Measurements from ENCODE around the gene SRSF5. TPM values are rescaled to one million over a fixed set of nuclear protein-coding genes. Genes with fewer than 3 reads are reported as not detected.
A peak's percentile ranks its signal among the peaks of the same experiment; 100 is the strongest.

SRSF5 gene
- total and polyA plus RNA-seq, 2 of the 13 experiments (the other 11 are each of a cell fraction or from before 2014, with no cell fraction given), result 189 to 277 TPM

- 9% methylated on average over 4 of the region's 4 CpGs for WGBS (ENCODE audit: low lambda C conversion rate)
- FAIRE-seq, result no peak
Measured at GRCh38 chr14:69720912-69721311, 46.0 kb upstream of the SRSF5 start.

GRCh38 chr14:69726761-69727511 is 40.0 kb upstream of the SRSF5 start:
- peaks cover 35% of the 10 kb centered on the region for H3K4me1 ChIP-seq (ENCODE audit: insufficient read depth, low read length)
- peak overlapping the region; percentile 92 for H3K4me2 ChIP-seq (ENCODE audit: low read depth, low read length)
- in situ Hi-C loops (cut with HindIII; ENCODE audit: extremely low pct_ligation_motif_present, low pct_unique_long_range_greater_than_20kb), result loop anchor here (5.0 to 10.0 kb wide), 3 partner anchors 120 to 305 kb away; no protein-coding TSS in a partner anchor
- 11% methylated on average over 7 of the region's 51 CpGs for WGBS (ENCODE audit: low lambda C conversion rate)
- H3K9ac ChIP-seq (ENCODE audit: insufficient read depth, low read depth, low read length), result peak overlapping the region; percentile 32; the same call in 1 of the 2 replicates
- no peaks in the 10 kb centered on the region for H3K36me3 ChIP-seq (replicated peaks in 1 of 2; ENCODE audit: control insufficient read depth in 1 of 2, insufficient read depth in 2 of 2, low read length in 2 of 2)
- peaks cover 0 to 4% of the 10 kb centered on the region in 2 experiments; a peak in 4 of 5 replicates for H3K27me3 ChIP-seq (ENCODE audit: control insufficient read depth in 1 of 2, insufficient read depth in 2 of 2, low read length in 2 of 2)
- intact Hi-C loops (cut with micrococcal nuclease; ENCODE audit: unreplicated experiment), result loop anchor here (1.0 kb wide), 2 partner anchors 124 to 142 kb away; no protein-coding TSS in a partner anchor
- no peaks in the 10 kb centered on the region for H3K9me3 ChIP-seq (ENCODE audit: low read length)
- FAIRE-seq, result no peak
- DNase-seq (ENCODE audit: low spot score), result peak; percentile 39
- H3K27ac ChIP-seq (ENCODE audit: extremely low read length, insufficient read depth, low read length), result no peak overlapping the region
- ChIA-PET CTCF (ENCODE audit: low intra/inter-chr PET ratio, low total read pairs) (interaction anchor here (1.1 to 3.9 kb wide), 6 partner anchors 18 to 192 kb away, joined by 3 to 34 read pairs (median 6); no protein-coding TSS in a partner anchor), POLR2A (no interaction called here)
- H3K4me3 ChIP-seq (replicated peaks in 1 of 3; ENCODE audit: insufficient read depth in 1 of 3, low read depth in 2 of 3, low read length in 3 of 3), result peak overlapping the region; percentile 16 to 70 (median 44); a peak in 5 of 6 replicates
- BruUV-seq (replicated peaks), result no TSS peak
- H2AFZ ChIP-seq (ENCODE audit: low read length), result peak overlapping the region; percentile 37
- peak; percentile 92 for ATAC-seq
- H3K79me2 ChIP-seq (ENCODE audit: insufficient read depth, low read length), result no peaks in the 10 kb centered on the region
- H4K20me1 ChIP-seq (ENCODE audit: insufficient read depth, low read length), result no peaks in the 10 kb centered on the region
- TF ChIP-seq ZNF430 (CRISPR knock-in tag; IDR thresholded peaks at IDR 0.05) (peak; percentile 46; the same call in 1 of the 2 replicates), ZNF281 (CRISPR knock-in tag; IDR thresholded peaks at IDR 0.05; ENCODE audit: borderline replicate concordance) (no peak), RORA (CRISPR knock-in tag; IDR thresholded peaks at IDR 0.05) (no peak), ZNF790 (CRISPR knock-in tag; IDR thresholded peaks at IDR 0.05; ENCODE audit: borderline replicate concordance) (no peak), ZNF598 (CRISPR knock-in tag; IDR thresholded peaks at IDR 0.05; ENCODE audit: borderline replicate concordance) (0 out of 2 replicates have a peak, but pooled peaks have one; percentile 71)
- TF ChIP-seq, protein P1, sequence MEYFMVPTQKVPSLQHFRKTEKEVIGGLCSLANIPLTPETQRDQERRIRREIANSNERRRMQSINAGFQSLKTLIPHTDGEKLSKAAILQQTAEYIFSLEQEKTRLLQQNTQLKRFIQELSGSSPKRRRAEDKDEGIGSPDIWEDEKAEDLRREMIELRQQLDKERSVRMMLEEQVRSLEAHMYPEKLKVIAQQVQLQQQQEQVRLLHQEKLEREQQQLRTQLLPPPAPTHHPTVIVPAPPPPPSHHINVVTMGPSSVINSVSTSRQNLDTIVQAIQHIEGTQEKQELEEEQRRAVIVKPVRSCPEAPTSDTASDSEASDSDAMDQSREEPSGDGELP (IDR thresholded peaks at IDR 0.05; ENCODE audit: borderline replicate concordance, low read depth), result no peak
- TF ChIP-seq, protein P2, sequence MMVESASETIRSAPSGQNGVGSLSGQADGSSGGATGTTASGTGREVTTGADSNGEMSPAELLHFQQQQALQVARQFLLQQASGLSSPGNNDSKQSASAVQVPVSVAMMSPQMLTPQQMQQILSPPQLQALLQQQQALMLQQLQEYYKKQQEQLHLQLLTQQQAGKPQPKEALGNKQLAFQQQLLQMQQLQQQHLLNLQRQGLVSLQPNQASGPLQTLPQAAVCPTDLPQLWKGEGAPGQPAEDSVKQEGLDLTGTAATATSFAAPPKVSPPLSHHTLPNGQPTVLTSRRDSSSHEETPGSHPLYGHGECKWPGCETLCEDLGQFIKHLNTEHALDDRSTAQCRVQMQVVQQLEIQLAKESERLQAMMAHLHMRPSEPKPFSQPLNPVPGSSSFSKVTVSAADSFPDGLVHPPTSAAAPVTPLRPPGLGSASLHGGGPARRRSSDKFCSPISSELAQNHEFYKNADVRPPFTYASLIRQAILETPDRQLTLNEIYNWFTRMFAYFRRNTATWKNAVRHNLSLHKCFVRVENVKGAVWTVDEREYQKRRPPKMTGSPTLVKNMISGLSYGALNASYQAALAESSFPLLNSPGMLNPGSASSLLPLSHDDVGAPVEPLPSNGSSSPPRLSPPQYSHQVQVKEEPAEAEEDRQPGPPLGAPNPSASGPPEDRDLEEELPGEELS (CRISPR knock-in tag; IDR thresholded peaks at IDR 0.05), result no peak

More at GRCh38 chr14:69720912-69721311, 46.0 kb upstream of the SRSF5 start:
- POLR2A ChIA-PET, result no interaction called here
- Histone ChIP-seq H3K9me3 (ENCODE audit: low read length) (no peaks in the 10 kb centered on the region), H3K79me2 (ENCODE audit: insufficient read depth, low read length) (no peaks in the 10 kb centered on the region), H3K27me3 (ENCODE audit: control insufficient read depth in 1 of 2, insufficient read depth in 2 of 2, low read length in 2 of 2) (peaks cover 0 to 2% of the 10 kb centered on the region in 2 experiments; a peak in 1 of 5 replicates), H3K36me3 (replicated peaks in 1 of 2; ENCODE audit: control insufficient read depth in 1 of 2, insufficient read depth in 2 of 2, low read length in 2 of 2) (no peaks in the 10 kb centered on the region), H4K20me1 (ENCODE audit: insufficient read depth, low read length) (no peaks in the 10 kb centered on the region), H3K27ac (ENCODE audit: extremely low read length, insufficient read depth, low read length) (no peak overlapping the region), H2AFZ (ENCODE audit: low read length) (no peak overlapping the region), H3K9ac (ENCODE audit: insufficient read depth, low read depth, low read length) (no peak overlapping the region), H3K4me2 (ENCODE audit: low read depth, low read length) (no peak overlapping the region), H3K4me1 (ENCODE audit: insufficient read depth, low read length) (peaks cover 31% of the 10 kb centered on the region), H3K4me3 (replicated peaks in 1 of 3; ENCODE audit: insufficient read depth in 1 of 3, low read depth in 2 of 3, low read length in 3 of 3) (no peak overlapping the region)
- ATAC-seq (peak; percentile 43; the same call in 2 of the 3 replicates), DNase-seq (ENCODE audit: low spot score) (no peak)
- CTCF ChIA-PET (ENCODE audit: low intra/inter-chr PET ratio, low total read pairs), result no interaction called here
- TF ChIP-seq NONO (IDR thresholded peaks at IDR 0.05) (no peak), NONO (CRISPR knock-in tag; conservative IDR thresholded peaks at IDR 0.05) (no peak), JUNB (CRISPR knock-in tag; IDR thresholded peaks at IDR 0.05; ENCODE audit: borderline replicate concordance) (no peak), TMF1 (CRISPR knock-in tag; IDR thresholded peaks at IDR 0.05; ENCODE audit: low read depth) (no peak), BCL6 (CRISPR knock-in tag; IDR thresholded peaks at IDR 0.05) (no peak), ZNF75D (CRISPR knock-in tag; IDR thresholded peaks at IDR 0.05; ENCODE audit: borderline replicate concordance) (no peak), ARHGAP35 (CRISPR knock-in tag; IDR thresholded peaks at IDR 0.05; ENCODE audit: borderline replicate concordance) (no peak)
- intact Hi-C loops (cut with micrococcal nuclease; ENCODE audit: unreplicated experiment) (loop anchor here (5.0 kb wide), 1 partner anchor 74 kb away; no protein-coding TSS in a partner anchor), in situ Hi-C loops (cut with HindIII; ENCODE audit: extremely low pct_ligation_motif_present, low pct_unique_long_range_greater_than_20kb) (loop anchor here (10.0 kb wide), 1 partner anchor 136 kb away; no protein-coding TSS in a partner anchor)
- BruUV-seq (replicated peaks), result no TSS peak

Data from HepG2 (cell line).